SK-N-SH (cell line): ENCODE results near the gene FBXL2. TPM values are rescaled to one million over a fixed set of nuclear protein-coding genes. Genes with fewer than 3 reads are reported as not detected.

Experiments used
- CTCF ChIA-PET: fragments of 300-600, 350-600 bp; formaldehyde crosslinking; extraction: SDS; loops from one replicate; lab custom pipeline; 2021; lab: Yijun Ruan, JAX
- POLR2A ChIA-PET: fragments of 350-600 bp; sonication (Branson Sonifier 250); formaldehyde crosslinking; extraction: SDS; loops from one replicate; lab custom pipeline; 2020; ENCODE audit warnings: antibody characterized with exemption, inconsistent platforms; lab: Yijun Ruan, JAX
- DNase-seq: peaks from one replicate; pipeline ENCODE4 v3.0.0; 2012
- H2AFZ ChIP-seq: fragments of 200-600 bp; sonication (generic); 2 replicates; pipeline ENCODE4 v1.8.1; 2016; ENCODE audit warnings: antibody characterized with exemption, mild to moderate bottlenecking, low read depth
- H3F3A ChIP-seq: fragments of 200-600 bp; sonication (generic); replicated peaks from 2 replicates; pipeline ENCODE3; 2016; ENCODE audit warnings: antibody characterized with exemption, mild to moderate bottlenecking; ENCODE audit not compliant: insufficient read depth
- H3K27ac ChIP-seq, 2 experiments: fragments of 200-500 bp in 1 of 2; fragments of 200-600 bp in 1 of 2; sonication (Bioruptor generic) in 1 of 2; sonication (generic), shearing (Covaris generic) in 1 of 2; 2 replicates each; pipeline versions ENCODE4 v1.5.1 to v1.6.1; 2014 to 2016; ENCODE audit warnings: low read depth in 2 of 2, inconsistent platforms in 1 of 2, low read length in 1 of 2, mild to moderate bottlenecking in 1 of 2, mixed read lengths in 1 of 2
- H3K27me3 ChIP-seq: fragments of 200-600 bp; sonication (generic), shearing (Covaris generic); 2 replicates; pipeline ENCODE4 v1.6.1; 2016; ENCODE audit warnings: mixed run types; ENCODE audit not compliant: insufficient read depth
- H3K36me3 ChIP-seq, 2 experiments: fragments of 200-500 bp in 1 of 2; fragments of 200-600 bp in 1 of 2; sonication (Bioruptor generic) in 1 of 2; sonication (generic) in 1 of 2; replicated peaks in 1 of 2; 2 replicates each; pipeline versions ENCODE3 to v1.5.1; 2014 to 2016; ENCODE audit warnings: low read length in 1 of 2, mild to moderate bottlenecking in 1 of 2; ENCODE audit not compliant: insufficient read depth in 2 of 2, control insufficient read depth in 1 of 2
- H3K4me1 ChIP-seq, 2 experiments: fragments of 200-500 bp in 1 of 2; fragments of 200-600 bp in 1 of 2; sonication (Bioruptor generic) in 1 of 2; sonication (generic), shearing (Covaris generic) in 1 of 2; 2 replicates each; pipeline versions ENCODE4 v1.5.1 to v1.6.1; 2014 to 2016; ENCODE audit warnings: low read depth in 1 of 2, low read length in 1 of 2, mixed run types in 1 of 2; ENCODE audit not compliant: insufficient read depth in 2 of 2, control insufficient read depth in 1 of 2
- H3K4me2 ChIP-seq: fragments of 200-600 bp; sonication (generic), shearing (Covaris generic); 2 replicates; pipeline ENCODE4 v1.6.1; 2017; ENCODE audit warnings: mixed run types
- H3K4me3 ChIP-seq, 2 experiments: fragments of 200-500 bp in 1 of 2; fragments of 200-600 bp in 1 of 2; sonication (Bioruptor generic) in 1 of 2; sonication (generic), shearing (Covaris generic) in 1 of 2; 2 replicates each; pipeline versions ENCODE4 v1.5.1 to v1.8.1; 2014 to 2016; ENCODE audit warnings: low read depth in 2 of 2, inconsistent platforms in 1 of 2, low read length in 1 of 2, mild to moderate bottlenecking in 1 of 2, mixed read lengths in 1 of 2, moderate library complexity in 1 of 2
- H3K79me2 ChIP-seq: fragments of 200-600 bp; sonication (generic); 2 replicates; pipeline ENCODE4 v1.8.1; 2017; ENCODE audit warnings: mild to moderate bottlenecking; ENCODE audit not compliant: insufficient read depth
- H3K9ac ChIP-seq: fragments of 200-600 bp; sonication (generic); 2 replicates; pipeline ENCODE4 v1.6.1; 2017; ENCODE audit warnings: mixed run types
- H3K9me2 ChIP-seq: fragments of 200-600 bp; sonication (generic); 2 replicates; pipeline ENCODE4 v1.6.1; 2017; ENCODE audit warnings: mixed run types
- H3K9me3 ChIP-seq: fragments of 200-600 bp; sonication (generic); 2 replicates; pipeline ENCODE4 v1.6.1; 2017; ENCODE audit warnings: mixed run types, mild to moderate bottlenecking, moderate library complexity
- H4K20me1 ChIP-seq: fragments of 200-600 bp; sonication (generic); 2 replicates; pipeline ENCODE4 v1.6.1; 2017; ENCODE audit warnings: mild to moderate bottlenecking, mixed run types; ENCODE audit not compliant: insufficient read depth
- CHD2 ChIP-seq: fragments of 150-350 bp; IDR thresholded peaks from 2 replicates; pipeline ENCODE4 v1.6.1; 2018; ENCODE audit warnings: low read length; ENCODE audit not compliant: partially characterized antibody
- EP300 ChIP-seq, 2 experiments: IDR thresholded peaks; 2 replicates each; pipeline versions ENCODE4 v1.4.0 to v1.6.1; 2012; ENCODE audit warnings: borderline replicate concordance in 1 of 2, low read depth in 1 of 2, low read length in 1 of 2
- EZH2phosphoT487 ChIP-seq: fragments of 200-600 bp; sonication (generic); IDR thresholded peaks from 2 replicates; pipeline ENCODE4 v1.6.1; 2017; ENCODE audit warnings: low read depth, mixed run types, mild to moderate bottlenecking, antibody characterized with exemption, moderate library complexity, borderline replicate concordance
- FOSL2 ChIP-seq: IDR thresholded peaks from 2 replicates; pipeline ENCODE4 v1.4.0; 2012; ENCODE audit warnings: low read depth, mild to moderate bottlenecking, moderate library complexity, borderline replicate concordance
- MXI1 ChIP-seq: IDR thresholded peaks from 2 replicates; pipeline ENCODE4 v1.6.1; 2012; ENCODE audit warnings: mild to moderate bottlenecking, low read depth, low read length, improper control_type of control experiment
- NFIC ChIP-seq: IDR thresholded peaks from 2 replicates; pipeline ENCODE4 v1.4.0; 2012; ENCODE audit warnings: borderline replicate concordance
- POLR2AphosphoS5 ChIP-seq: IDR thresholded peaks from 2 replicates; pipeline ENCODE4 v1.6.1; 2012; ENCODE audit warnings: low read depth, low read length
- SIN3A ChIP-seq: IDR thresholded peaks from 2 replicates; pipeline ENCODE4 v1.6.1; 2012; ENCODE audit warnings: low read depth, mild to moderate bottlenecking, low read length, moderate library complexity, borderline replicate concordance
- SMC3 ChIP-seq: IDR thresholded peaks from 2 replicates; pipeline ENCODE4 v1.6.1; 2012; ENCODE audit warnings: low read depth, low read length, improper control_type of control experiment
- TAF1 ChIP-seq: IDR thresholded peaks from 2 replicates; pipeline ENCODE4 v1.6.1; 2012; ENCODE audit warnings: low read depth, mild to moderate bottlenecking, low read length, moderate library complexity, borderline replicate concordance
- TCF12 ChIP-seq: IDR thresholded peaks from 2 replicates; pipeline ENCODE4 v1.4.0; 2012
- TEAD4 ChIP-seq: IDR thresholded peaks from 2 replicates; pipeline ENCODE4 v1.4.0; 2012; ENCODE audit warnings: mild to moderate bottlenecking, borderline replicate concordance; ENCODE audit not compliant: insufficient read depth
- YY1 ChIP-seq: IDR thresholded peaks from 2 replicates; pipeline ENCODE4 v1.4.0; 2012; ENCODE audit warnings: low read depth, mild to moderate bottlenecking
- WGBS: methylation state at CpG from one replicate; pipeline ENCODE4 v1.1.6; 2017; ENCODE audit warnings: low lambda C conversion rate; 5-methylcytosine and 5-hydroxymethylcytosine counted together
- polyA plus RNA-seq, 3 experiments: library from polyadenylated mRNA; depleted of rRNA; stranded (reverse); fragments of >200 nt; gene quantifications; 2 replicates each; pipeline ENCODE4 v1.2.3, GENCODE V29; 2012
- TF ChIP-seq, protein P1 (sequence below): IDR thresholded peaks from 2 replicates; pipeline ENCODE4; 2012
- TF ChIP-seq, protein P2 (sequence below): fragments of 150-350 bp; IDR thresholded peaks from 2 replicates; pipeline ENCODE4 v1.6.1; 2016; ENCODE audit warnings: mild to moderate bottlenecking, low read depth, low read length

FBXL2 gene
- polyA plus RNA-seq, 1 of the 3 experiments (the other 2 are of a cell fraction): 13.7 TPM

DNA sequence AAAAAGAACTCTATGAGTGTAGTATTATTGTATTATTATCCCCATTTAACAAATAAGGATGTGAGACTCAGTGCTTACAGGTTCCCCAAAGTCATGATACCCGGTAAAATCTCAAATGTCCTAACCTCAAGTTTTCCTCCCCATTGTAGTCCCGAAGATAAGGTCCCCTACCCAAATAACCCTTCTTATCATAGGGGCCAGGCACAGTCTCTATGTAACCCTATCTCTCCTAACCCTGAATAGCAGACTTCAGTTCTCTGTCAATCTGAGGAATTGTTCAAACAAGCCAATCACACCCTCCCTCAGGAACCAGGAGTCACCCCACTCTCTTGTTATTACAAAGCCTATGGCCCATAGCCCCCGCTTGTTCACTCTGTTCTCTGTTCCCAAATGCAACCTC lies 48.2 kb upstream of the FBXL2 start:
- no peaks in the 10 kb centered on the region for H3K9me2 ChIP-seq
- POLR2A ChIA-PET: no interaction called here
- TF ChIP-seq, protein P1, sequence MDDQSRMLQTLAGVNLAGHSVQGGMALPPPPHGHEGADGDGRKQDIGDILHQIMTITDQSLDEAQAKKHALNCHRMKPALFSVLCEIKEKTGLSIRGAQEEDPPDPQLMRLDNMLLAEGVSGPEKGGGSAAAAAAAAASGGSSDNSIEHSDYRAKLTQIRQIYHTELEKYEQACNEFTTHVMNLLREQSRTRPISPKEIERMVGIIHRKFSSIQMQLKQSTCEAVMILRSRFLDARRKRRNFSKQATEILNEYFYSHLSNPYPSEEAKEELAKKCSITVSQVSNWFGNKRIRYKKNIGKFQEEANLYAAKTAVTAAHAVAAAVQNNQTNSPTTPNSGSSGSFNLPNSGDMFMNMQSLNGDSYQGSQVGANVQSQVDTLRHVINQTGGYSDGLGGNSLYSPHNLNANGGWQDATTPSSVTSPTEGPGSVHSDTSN: no peak
- no peaks in the 10 kb centered on the region for H3K79me2 ChIP-seq
- no peaks in the 10 kb centered on the region for H3K36me3 ChIP-seq
- H3K9ac ChIP-seq: no peak overlapping the region
- peaks cover 4% of the 10 kb centered on the region for H3F3A ChIP-seq
- H3K27me3 ChIP-seq: no peaks in the 10 kb centered on the region
- H4K20me1 ChIP-seq: no peaks in the 10 kb centered on the region
- no peaks in the 10 kb centered on the region for H3K9me3 ChIP-seq
- H2AFZ ChIP-seq: no peak overlapping the region
- no peaks in the 10 kb centered on the region for H3K4me1 ChIP-seq
- CTCF ChIA-PET: no interaction called here
- DNase-seq: no peak
- no peak overlapping the region for H3K4me2 ChIP-seq
- WGBS: 74% methylated on average over 3 of the region's 3 CpGs
- H3K4me3 ChIP-seq: no peak overlapping the region
- no peak overlapping the region for H3K27ac ChIP-seq

GRCh38 chr3:33229947-33230346 lies 47.3 kb upstream of the FBXL2 start:
- no peak overlapping the region for H3K27ac ChIP-seq
- WGBS: 51% methylated on average over 5 of the region's 5 CpGs
- POLR2A ChIA-PET: no interaction called here

More at GRCh38 chr3:33229947-33230346, 47.3 kb upstream of the FBXL2 start:
- no peak overlapping the region for H3K4me2 ChIP-seq
- no peak overlapping the region for H3K4me3 ChIP-seq
- no peak for TF ChIP-seq POLR2AphosphoS5
- TF ChIP-seq EZH2phosphoT487: no peak
- no peak for TF ChIP-seq YY1
- no peak for TF ChIP-seq TAF1
- TF ChIP-seq CHD2: no peak
- TF ChIP-seq TCF12: no peak
- no peak for TF ChIP-seq NFIC
- no peak for TF ChIP-seq SMC3
- TF ChIP-seq, protein P1: no peak
- no peak for TF ChIP-seq FOSL2
- no peak for TF ChIP-seq EP300 (IDR thresholded peaks at IDR 0.05; ENCODE audit: borderline replicate concordance in 1 of 2, low read depth in 1 of 2, low read length in 1 of 2)
- no peak for TF ChIP-seq MXI1
- TF ChIP-seq, protein P2, sequence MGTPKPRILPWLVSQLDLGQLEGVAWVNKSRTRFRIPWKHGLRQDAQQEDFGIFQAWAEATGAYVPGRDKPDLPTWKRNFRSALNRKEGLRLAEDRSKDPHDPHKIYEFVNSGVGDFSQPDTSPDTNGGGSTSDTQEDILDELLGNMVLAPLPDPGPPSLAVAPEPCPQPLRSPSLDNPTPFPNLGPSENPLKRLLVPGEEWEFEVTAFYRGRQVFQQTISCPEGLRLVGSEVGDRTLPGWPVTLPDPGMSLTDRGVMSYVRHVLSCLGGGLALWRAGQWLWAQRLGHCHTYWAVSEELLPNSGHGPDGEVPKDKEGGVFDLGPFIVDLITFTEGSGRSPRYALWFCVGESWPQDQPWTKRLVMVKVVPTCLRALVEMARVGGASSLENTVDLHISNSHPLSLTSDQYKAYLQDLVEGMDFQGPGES: no peak
- TF ChIP-seq SIN3A: no peak
- no peak for TF ChIP-seq TEAD4
- H3K9ac ChIP-seq: no peak overlapping the region
- H3F3A ChIP-seq: peaks cover 4% of the 10 kb centered on the region
- no peaks in the 10 kb centered on the region for H3K79me2 ChIP-seq
- no peaks in the 10 kb centered on the region for H3K4me1 ChIP-seq
- H3K36me3 ChIP-seq: no peaks in the 10 kb centered on the region
- no peaks in the 10 kb centered on the region for H4K20me1 ChIP-seq
- H3K9me2 ChIP-seq: no peaks in the 10 kb centered on the region
- no peaks in the 10 kb centered on the region for H3K27me3 ChIP-seq
- CTCF ChIA-PET: no interaction called here
- no peaks in the 10 kb centered on the region for H3K9me3 ChIP-seq
- no peak overlapping the region for H2AFZ ChIP-seq
- DNase-seq: no peak
